Lung (tissue), 12 donors: Measurements from ENCODE around the gene SRSF5. TPM values are rescaled to one million over a fixed set of nuclear protein-coding genes. Genes with fewer than 3 reads are reported as not detected.

Experiments
- ATAC-seq: fragments of 200-7000 bp; cut with Tn5 transposase; one replicate; pipeline ENCODE4 v1.9.1; 2020; ENCODE audit warnings: moderate number of reproducible peaks; ENCODE audit not compliant: insufficient read depth, low FRiP score
- DNase-seq, 3 donors: peaks; one replicate each; pipeline ENCODE4 v3.0.0-alpha.2; 2013 to 2017
- H3K27ac ChIP-seq, 2 donors: one replicate each; pipeline ENCODE4 v1.5.1; 2013; ENCODE audit warnings: mild to moderate bottlenecking in 2 of 2, moderate library complexity in 2 of 2, control low read depth in 1 of 2, inconsistent platforms in 1 of 2, low read depth in 1 of 2, low read length in 1 of 2
- H3K27me3 ChIP-seq, 3 donors: one replicate each; pipeline ENCODE4 v1.5.1; 2013; ENCODE audit warnings: low read length in 2 of 3; ENCODE audit not compliant: control insufficient read depth in 3 of 3, insufficient read depth in 3 of 3
- H3K36me3 ChIP-seq, 4 donors: one replicate each; pipeline ENCODE4 v1.5.1; 2013; ENCODE audit warnings: low read length in 4 of 4, mild to moderate bottlenecking in 1 of 4, moderate library complexity in 1 of 4; ENCODE audit not compliant: control insufficient read depth in 4 of 4, insufficient read depth in 4 of 4
- H3K4me1 ChIP-seq, 5 donors: one replicate each; pipeline ENCODE4 v1.5.1; 2013; ENCODE audit warnings: low read length in 5 of 5, mild to moderate bottlenecking in 2 of 5, moderate library complexity in 1 of 5; ENCODE audit not compliant: control insufficient read depth in 5 of 5, insufficient read depth in 5 of 5
- H3K4me3 ChIP-seq: one replicate; pipeline ENCODE4 v1.5.1; 2013; ENCODE audit warnings: mild to moderate bottlenecking, control low read depth, moderate library complexity
- H3K9ac ChIP-seq, 2 donors: one replicate each; pipeline ENCODE4 v1.5.1; 2013; ENCODE audit warnings: low read length in 2 of 2, control low read depth in 1 of 2; ENCODE audit not compliant: insufficient read depth in 1 of 2
- H3K9me3 ChIP-seq, 4 donors: one replicate each; pipeline ENCODE4 v1.5.1; 2013; ENCODE audit warnings: low read length in 3 of 4, mild to moderate bottlenecking in 1 of 4, moderate library complexity in 1 of 4; ENCODE audit not compliant: control insufficient read depth in 4 of 4, insufficient read depth in 3 of 4
- WGBS, 2 donors: extraction: QIAGEN DNeasy Blood & Tissue Kit; methylation state at CpG; one replicate each; pipeline ENCODE4 v1.1.7; 2013; 5-methylcytosine and 5-hydroxymethylcytosine counted together
- polyA plus RNA-seq, 2 donors: library from polyadenylated mRNA; stranded (reverse); fragments of 200-250 nt; gene quantifications; one replicate each; pipeline ENCODE4 v1.2.1, GENCODE V29; 2013
- total RNA-seq, 2 donors: library from RNA; depleted of rRNA in 1 of 2; stranded (reverse); fragments of >200 nt in 1 of 2; gene quantifications; one replicate each; pipeline ENCODE4 v1.2.1, GENCODE V29; 2014 to 2021
- TF ChIP-seq, protein P1 (sequence below): IDR thresholded peaks from 2 replicates; pipeline ENCODE4 v1.5.1; 2012; ENCODE audit warnings: mild to moderate bottlenecking; ENCODE audit errors: control extremely low read depth, extremely low read depth
- donor health status: control.
- donor health status: control.
- donor health status: Bipolar disorder and iron deficiency.
- donor health status: healthy.
- donor health status: DM: yes; HTN: yes; CAD: no.

Gene SRSF5
- total and polyA plus RNA-seq, 4 donors, result 224 to 419 (median 286) TPM

DNA sequence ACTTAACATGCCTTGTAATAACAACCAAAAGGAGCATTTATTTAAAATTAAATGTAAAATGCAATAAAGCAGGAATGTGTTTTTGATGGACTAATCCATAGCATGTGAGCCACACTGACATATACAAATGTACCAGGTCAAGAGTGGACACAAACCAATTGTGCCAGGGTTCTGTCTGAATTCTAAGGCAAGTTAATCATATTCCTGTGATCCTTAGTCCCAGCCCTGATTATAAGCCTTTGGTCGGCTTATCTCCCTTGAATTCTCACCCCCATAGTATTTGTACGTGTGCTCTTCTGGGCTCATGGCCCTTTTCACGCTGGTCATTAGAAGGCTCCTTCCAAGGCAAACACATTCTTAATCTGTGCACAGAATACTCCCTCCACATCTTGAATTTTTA is 10.6 kb upstream of the SRSF5 start:
- H3K27me3 ChIP-seq, result no peaks in the 10 kb centered on the region
- H3K4me1 ChIP-seq, result peaks cover 0 to 3% (median 0%) of the 10 kb centered on the region in 5 donors
- no peak for DNase-seq
- no peak overlapping the region for H3K27ac ChIP-seq
- 79 to 93% methylated on average over 3 of the region's 3 CpGs for WGBS, 2 donors
- TF ChIP-seq, protein P1, sequence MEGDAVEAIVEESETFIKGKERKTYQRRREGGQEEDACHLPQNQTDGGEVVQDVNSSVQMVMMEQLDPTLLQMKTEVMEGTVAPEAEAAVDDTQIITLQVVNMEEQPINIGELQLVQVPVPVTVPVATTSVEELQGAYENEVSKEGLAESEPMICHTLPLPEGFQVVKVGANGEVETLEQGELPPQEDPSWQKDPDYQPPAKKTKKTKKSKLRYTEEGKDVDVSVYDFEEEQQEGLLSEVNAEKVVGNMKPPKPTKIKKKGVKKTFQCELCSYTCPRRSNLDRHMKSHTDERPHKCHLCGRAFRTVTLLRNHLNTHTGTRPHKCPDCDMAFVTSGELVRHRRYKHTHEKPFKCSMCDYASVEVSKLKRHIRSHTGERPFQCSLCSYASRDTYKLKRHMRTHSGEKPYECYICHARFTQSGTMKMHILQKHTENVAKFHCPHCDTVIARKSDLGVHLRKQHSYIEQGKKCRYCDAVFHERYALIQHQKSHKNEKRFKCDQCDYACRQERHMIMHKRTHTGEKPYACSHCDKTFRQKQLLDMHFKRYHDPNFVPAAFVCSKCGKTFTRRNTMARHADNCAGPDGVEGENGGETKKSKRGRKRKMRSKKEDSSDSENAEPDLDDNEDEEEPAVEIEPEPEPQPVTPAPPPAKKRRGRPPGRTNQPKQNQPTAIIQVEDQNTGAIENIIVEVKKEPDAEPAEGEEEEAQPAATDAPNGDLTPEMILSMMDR, result no peak
- H3K9ac ChIP-seq, result no peak overlapping the region
- no peak overlapping the region for H3K4me3 ChIP-seq
- no peaks in the 10 kb centered on the region for H3K36me3 ChIP-seq
- H3K9me3 ChIP-seq, result no peaks in the 10 kb centered on the region
- ATAC-seq, result no peak

DNA sequence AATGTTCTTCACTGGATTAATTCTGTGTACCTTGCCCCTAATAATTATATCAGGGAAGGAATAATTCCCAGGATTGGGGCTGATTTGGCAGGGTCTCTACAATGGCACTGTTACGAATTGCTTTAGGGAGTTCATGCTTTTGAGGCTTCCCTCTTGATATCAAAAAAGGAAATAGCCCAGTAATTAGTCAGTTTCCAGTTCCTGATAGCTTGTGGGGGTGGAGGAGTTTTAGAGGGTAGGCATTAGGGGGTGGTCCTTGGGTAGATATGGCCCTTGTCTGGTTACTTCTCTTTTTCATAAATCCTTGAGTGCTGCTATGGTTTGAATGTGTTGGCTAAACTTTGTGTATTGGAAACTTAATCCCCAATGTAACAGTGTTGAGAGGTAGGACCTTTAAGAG is 6.1 kb upstream of the SRSF5 start:
- DNase-seq, result no peak
- Histone ChIP-seq H3K9ac (no peak overlapping the region), H3K4me3 (no peak overlapping the region), H3K9me3 (no peaks in the 10 kb centered on the region), H3K27me3 (no peaks in the 10 kb centered on the region), H3K4me1 (peaks cover 0 to 3% (median 0%) of the 10 kb centered on the region in 5 donors), H3K36me3 (no peaks in the 10 kb centered on the region), H3K27ac (no peak overlapping the region)
- ATAC-seq, result no peak
- TF ChIP-seq, protein P1, result no peak
- WGBS, 2 donors, result 44 to 58% methylated on average over 1 of the region's 1 CpG

DNA sequence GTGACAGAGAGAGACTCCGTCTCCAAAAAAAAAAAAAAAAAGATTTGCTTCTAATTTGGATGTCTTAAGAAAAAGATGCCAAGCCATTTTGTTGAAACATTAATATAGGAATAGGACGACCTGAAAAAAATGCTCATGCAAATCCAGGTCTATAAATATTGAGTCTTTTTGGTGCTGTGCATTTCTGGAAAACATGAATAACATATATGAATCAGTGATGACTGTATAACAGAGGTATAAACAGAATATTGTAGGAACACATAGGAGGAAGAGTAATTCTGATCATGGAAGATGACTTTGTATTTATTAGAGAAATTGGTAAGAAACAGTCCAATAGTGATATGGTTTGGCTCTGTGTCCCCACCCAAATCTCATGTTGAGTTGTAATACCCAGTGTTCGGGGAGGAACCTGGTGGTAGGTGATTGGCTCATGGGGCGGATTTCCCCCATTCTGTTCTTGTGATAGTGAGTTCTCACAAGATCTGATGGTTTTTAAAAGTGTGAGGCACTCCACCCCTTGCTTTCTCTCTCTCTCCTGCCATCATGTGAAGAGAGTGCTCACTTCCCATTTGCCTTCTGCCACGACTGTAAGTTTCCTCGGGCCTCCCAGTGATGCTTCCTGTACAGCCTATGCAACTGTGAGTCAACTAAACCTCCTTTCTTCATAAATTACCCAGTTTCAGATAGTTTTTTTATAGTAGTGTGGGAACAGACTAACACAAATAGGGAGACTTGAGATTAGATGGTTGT is 3.0 kb upstream of the SRSF5 start:
- 74 to 79% methylated on average over 6 of the region's 6 CpGs for WGBS, 2 donors
- no peak overlapping the region for H3K9ac ChIP-seq
- H3K9me3 ChIP-seq, result no peaks in the 10 kb centered on the region
- no peak for ATAC-seq
- H3K4me3 ChIP-seq, result no peak overlapping the region
- H3K36me3 ChIP-seq, result peaks cover 2 to 17% (median 10%) of the 10 kb centered on the region in 4 donors
- H3K27me3 ChIP-seq, result no peaks in the 10 kb centered on the region
- no peak overlapping the region for H3K27ac ChIP-seq
- DNase-seq, result no peak
- H3K4me1 ChIP-seq, result peaks cover 0 to 12% (median 8%) of the 10 kb centered on the region in 5 donors
- TF ChIP-seq, protein P1, result no peak
